Jurkat, Clone E6-1 (cell line): ENCODE measurements around the gene LHX2.

Experiments
- DNase-seq: peaks from one replicate; pipeline ENCODE4 v3.0.0-alpha.2; 2011; ENCODE audit warnings: low read depth, low spot score
- H3K4me3 ChIP-seq: 2 replicates; pipeline ENCODE4 v1.5.1; 2011; ENCODE audit warnings: mild to moderate bottlenecking, low read length, control low read depth, moderate library complexity

The LHX2 gene

DNA sequence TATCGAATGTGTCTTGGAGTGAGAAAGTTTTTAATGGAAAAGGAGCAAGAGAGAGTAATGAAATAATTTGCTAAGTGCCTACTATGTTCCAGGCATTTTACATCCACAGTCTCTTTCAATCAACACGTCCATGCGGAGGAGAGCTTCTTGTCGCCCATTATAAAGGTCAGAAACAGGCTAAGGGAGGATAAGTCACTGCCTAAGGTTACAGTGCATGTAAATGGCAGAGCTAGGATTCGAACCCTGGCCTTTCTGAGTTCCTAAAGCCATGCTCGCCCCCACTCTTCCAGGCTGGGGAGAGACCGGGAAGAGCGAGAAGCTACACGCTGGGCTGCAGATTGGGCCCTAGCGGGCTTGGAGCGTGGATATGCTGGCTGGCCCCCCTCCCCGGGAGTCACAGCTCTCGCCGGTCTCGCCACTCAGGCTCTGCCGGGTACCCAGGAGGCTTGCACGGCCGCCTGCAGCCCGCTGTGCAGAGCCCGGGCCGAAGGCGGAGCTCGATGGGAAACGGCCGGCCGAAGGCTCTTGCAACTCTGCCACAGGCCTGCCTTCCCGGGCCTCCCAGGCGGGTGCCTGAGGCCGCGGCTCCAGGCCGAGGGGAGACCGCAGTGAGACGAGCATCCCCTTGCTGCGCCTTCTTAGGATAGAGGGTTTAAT is 775 bp upstream of the LHX2 start:
- DNase-seq: no peak
- no peak overlapping the region for H3K4me3 ChIP-seq

- no peak overlapping the region for H3K4me3 ChIP-seq
- no peak for DNase-seq
These were observed 1.1 kb downstream of the LHX2 start for GRCh38 chr9:124012368-124013301.

- DNase-seq: no peak
- H3K4me3 ChIP-seq: no peak overlapping the region
These were observed 2.0 kb downstream of the LHX2 start for GRCh38 chr9:124013309-124014210.

- H3K4me3 ChIP-seq: no peak overlapping the region
- DNase-seq: no peak
These were observed 2.8 kb downstream of the LHX2 start for GRCh38 chr9:124014211-124014955.

DNA sequence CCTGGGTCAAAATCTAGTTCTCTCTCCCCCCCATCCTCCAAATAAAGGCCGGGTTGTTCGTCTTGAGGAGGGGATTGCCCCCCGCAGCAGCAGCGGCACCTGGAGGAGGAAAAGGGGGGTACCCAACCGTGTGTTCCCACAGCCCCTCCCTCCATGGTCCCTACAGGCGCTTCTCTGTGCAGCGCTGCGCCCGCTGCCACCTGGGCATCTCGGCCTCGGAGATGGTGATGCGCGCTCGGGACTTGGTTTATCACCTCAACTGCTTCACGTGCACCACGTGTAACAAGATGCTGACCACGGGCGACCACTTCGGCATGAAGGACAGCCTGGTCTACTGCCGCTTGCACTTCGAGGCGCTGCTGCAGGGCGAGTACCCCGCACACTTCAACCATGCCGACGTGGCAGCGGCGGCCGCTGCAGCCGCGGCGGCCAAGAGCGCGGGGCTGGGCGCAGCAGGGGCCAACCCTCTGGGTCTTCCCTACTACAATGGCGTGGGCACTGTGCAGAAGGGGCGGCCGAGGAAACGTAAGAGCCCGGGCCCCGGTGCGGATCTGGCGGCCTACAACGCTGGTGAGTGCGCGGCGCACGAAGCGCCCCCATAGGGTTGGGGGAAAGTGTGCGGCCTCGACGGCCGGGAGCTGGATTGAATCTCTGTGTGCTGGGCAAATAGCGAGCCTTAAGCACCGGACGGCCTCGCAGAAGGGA is 3.5 kb downstream of the LHX2 start:
- no peak overlapping the region for H3K4me3 ChIP-seq
- no peak for DNase-seq

GRCh38 chr9:124015661-124016131 is 4.1 kb downstream of the LHX2 start:
- H3K4me3 ChIP-seq: no peak overlapping the region

GRCh38 chr9:124016175-124017050 is 4.8 kb downstream of the LHX2 start:
- no peak for DNase-seq
- H3K4me3 ChIP-seq: no peak overlapping the region

More at GRCh38 chr9:124015661-124016131, 4.1 kb downstream of the LHX2 start:
- no peak for DNase-seq

DNA sequence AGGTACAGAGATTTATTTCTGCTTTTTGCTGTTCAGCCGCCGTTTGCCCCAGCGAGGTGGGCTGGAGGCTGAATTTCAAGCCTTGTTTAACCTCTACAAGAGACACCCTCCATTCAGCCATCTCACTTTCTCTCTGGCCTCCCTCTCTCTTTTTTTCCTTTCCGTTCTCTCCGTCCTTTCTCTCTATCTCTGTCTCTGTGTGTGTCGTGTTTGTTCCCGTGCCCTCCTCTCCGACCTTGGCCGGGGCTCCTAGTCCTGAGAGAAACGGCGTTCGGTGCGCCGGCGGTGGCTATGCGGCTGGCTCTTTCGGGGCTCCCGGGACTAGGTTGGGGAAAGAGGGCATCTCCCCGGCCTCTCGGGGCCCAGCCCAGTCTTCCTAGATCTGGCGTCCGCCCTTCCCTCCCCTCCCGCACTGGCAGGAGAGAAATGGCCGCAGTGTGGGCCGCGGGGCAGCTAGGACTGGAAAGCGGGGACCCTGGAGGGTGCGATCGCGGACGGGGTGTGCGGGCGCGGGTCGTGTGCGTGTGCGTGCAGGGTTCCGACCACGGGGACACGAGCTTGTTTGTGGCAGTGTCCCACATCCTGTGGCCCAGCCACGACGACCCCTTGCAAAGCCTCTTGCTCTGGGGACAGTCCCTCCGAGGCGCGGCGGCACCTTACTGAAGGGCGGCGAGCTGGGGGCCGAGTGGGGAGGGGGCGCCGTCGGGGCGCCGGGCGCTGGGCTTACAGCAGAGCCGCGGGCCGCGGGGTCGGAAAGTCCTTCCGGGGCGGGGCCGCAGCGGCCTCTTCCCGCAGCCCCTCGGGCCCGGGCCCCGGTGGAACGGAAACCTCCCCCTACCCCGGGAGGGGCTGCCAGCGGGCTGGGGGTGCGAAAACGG is 5.7 kb downstream of the LHX2 start:
- DNase-seq: no peak
- H3K4me3 ChIP-seq: no peak overlapping the region

GRCh38 chr9:124017929-124018729 is 6.6 kb downstream of the LHX2 start:
- no peak for DNase-seq
- no peak overlapping the region for H3K4me3 ChIP-seq

- H3K4me3 ChIP-seq: no peak overlapping the region
- no peak for DNase-seq
These were observed 7.4 kb downstream of the LHX2 start for GRCh38 chr9:124018730-124019697.

DNA sequence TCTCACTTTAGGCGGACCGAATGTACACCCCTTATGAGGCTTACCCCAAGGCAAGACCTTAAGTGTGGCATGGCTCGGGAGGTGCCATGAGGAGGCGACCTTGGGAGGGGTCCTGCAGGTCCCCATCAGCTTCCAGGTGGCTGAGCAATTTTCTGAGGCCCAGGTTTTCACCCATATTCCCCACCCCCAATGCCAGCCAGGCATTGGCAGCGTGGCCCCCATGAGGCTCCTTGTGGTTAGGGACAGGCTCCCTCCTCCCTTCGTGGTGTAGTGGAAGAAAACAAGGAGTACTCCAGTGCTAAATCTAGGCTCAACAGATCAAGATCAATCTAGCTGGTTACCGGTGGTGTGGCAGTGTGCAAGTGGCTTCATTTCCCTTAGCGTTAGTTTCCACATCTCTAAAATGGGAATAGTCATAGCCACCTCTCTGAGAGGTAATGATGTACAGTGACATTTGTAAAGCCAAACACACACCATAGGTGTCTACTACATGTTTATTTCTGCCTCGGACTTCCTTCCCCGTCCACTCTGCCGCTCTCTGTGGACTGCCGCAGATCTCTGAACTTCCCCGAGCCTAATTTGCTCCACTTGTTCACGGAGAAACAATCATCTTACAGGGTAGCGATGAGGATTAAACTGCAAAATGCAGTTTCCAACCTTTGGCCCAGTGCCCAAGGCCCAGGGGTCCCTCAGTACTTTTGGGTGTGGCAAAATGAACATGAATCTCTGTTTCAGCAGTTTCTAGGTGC is 8.4 kb downstream of the LHX2 start:
- DNase-seq: no peak

GRCh38 chr9:124020520-124021384 is 9.2 kb downstream of the LHX2 start:
- no peak for DNase-seq
- no peak overlapping the region for H3K4me3 ChIP-seq

More for the DNA sequence above, 8.4 kb downstream of the LHX2 start:
- H3K4me3 ChIP-seq: no peak overlapping the region

DNA sequence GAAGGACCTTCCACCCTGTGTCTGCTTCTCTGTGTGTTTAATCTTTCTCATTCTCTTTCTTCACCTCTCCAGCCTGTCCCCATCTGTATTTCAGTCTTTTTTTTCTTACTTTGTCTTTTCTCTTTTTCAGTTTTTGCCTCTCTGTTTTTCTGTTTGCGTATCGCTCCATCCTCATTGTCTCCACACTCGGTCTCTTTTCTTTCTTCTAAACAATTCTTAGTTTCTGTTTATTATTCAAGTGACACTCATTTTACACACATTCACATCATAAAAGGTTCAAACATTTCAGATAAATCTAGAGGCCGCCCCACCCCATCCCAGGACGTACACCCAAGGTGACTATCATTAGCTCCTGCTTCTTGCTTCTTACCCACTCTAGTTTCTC is 9.8 kb downstream of the LHX2 start:
- DNase-seq: no peak
- H3K4me3 ChIP-seq: no peak overlapping the region
